HG03342 (cell line): Measurements from ENCODE around the gene S100Z.
"Not testable (repeated sequence)": the region's sequence is repeated elsewhere in the genome, so short reads cannot be mapped to it uniquely, and the experiment has no call there.

Experiments used
- ATAC-seq: cut with Tn5 transposase; IDR thresholded peaks from one replicate; pipeline ENCODE4 v1.9.1; 2021; ENCODE audit warnings: mild to moderate bottlenecking, moderate library complexity; ENCODE audit not compliant: unreplicated experiment

The S100Z gene

GRCh38 chr5:76849419-76850291 is at the start of gene S100Z:
TSS of gene S100Z (plus strand) at chr5:76850014. CDS start at chr5:76875360, 25,346 bp downstream.
- ATAC-seq, result no peak

GRCh38 chr5:76800579-76800978 is 49.2 kb upstream of the S100Z start:
- ATAC-seq, result no peak

- no peak for ATAC-seq
These were observed 48.5 kb upstream of the S100Z start for GRCh38 chr5:76801159-76801802.

DNA sequence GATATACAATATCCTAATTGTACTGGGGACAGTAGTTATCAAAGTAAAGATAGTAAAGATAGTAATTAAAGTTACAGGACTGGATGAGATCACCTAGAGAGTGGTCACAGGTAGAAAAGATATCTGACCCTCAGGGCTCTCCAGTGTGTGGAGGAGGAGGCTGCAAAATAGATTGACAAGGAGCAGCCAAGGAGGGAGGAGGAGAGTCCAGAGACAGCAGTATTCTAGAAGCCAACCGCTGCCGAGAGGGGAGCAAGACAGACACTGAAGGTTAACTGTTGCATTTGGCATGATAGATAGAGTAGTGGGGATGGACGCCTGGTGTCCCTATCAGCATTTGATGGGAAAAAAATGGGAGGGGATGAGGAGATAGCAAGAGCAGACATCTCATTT is 48.0 kb upstream of the S100Z start:
- ATAC-seq, result no peak

- no peak for ATAC-seq
These were observed 45.5 kb upstream of the S100Z start for GRCh38 chr5:76804266-76804665.

- no peak for ATAC-seq
These were observed 43.9 kb upstream of the S100Z start for GRCh38 chr5:76805821-76806505.

GRCh38 chr5:76807296-76807695 is 42.5 kb upstream of the S100Z start:
- no peak for ATAC-seq

GRCh38 chr5:76808141-76808691 is 41.6 kb upstream of the S100Z start:
- no peak for ATAC-seq

- no peak for ATAC-seq
These were observed 40.7 kb upstream of the S100Z start for GRCh38 chr5:76809141-76809540.

- ATAC-seq, result no peak
These were observed 39.6 kb upstream of the S100Z start for GRCh38 chr5:76810236-76810635.

- ATAC-seq, result no peak
These were observed 38.6 kb upstream of the S100Z start for GRCh38 chr5:76811214-76811613.

- not testable (repeated sequence) for ATAC-seq
These were observed 37.6 kb upstream of the S100Z start for GRCh38 chr5:76812209-76812608.

GRCh38 chr5:76813982-76814562 is 35.7 kb upstream of the S100Z start:
- no peak for ATAC-seq

DNA sequence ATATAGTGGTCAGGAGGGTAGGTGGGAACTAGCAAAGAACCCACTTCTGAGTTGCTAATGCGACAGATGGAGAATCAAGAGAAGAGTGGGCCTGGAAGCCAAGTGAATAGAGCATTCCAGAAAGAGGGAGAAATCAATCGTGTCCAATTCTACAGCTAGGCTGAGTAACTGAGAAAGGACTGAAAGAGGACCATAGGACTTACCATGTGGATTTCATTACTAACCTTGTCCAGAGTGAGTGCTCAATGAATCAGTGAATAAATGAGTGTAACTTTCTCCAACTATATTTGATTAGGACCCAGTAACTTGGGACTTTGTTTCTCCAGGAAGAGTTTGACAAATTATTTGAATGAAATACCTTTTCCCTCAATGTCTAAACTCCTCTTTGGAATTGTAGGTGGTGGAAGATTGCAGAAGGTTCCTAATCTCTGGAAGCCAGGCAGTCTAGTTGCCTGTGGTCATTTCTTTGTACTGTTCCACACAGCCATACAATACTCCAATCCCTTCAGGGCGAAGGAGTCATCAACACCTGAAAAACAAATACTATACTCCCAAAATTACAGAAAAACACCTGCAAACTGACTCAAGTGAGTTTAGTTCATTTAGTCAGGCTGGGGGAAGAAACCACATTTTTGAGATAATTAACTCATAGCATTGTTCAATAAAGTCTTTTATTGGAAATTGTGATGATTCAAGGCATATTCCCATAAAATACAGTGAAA is 33.5 kb upstream of the S100Z start:
- ATAC-seq, result no peak

DNA sequence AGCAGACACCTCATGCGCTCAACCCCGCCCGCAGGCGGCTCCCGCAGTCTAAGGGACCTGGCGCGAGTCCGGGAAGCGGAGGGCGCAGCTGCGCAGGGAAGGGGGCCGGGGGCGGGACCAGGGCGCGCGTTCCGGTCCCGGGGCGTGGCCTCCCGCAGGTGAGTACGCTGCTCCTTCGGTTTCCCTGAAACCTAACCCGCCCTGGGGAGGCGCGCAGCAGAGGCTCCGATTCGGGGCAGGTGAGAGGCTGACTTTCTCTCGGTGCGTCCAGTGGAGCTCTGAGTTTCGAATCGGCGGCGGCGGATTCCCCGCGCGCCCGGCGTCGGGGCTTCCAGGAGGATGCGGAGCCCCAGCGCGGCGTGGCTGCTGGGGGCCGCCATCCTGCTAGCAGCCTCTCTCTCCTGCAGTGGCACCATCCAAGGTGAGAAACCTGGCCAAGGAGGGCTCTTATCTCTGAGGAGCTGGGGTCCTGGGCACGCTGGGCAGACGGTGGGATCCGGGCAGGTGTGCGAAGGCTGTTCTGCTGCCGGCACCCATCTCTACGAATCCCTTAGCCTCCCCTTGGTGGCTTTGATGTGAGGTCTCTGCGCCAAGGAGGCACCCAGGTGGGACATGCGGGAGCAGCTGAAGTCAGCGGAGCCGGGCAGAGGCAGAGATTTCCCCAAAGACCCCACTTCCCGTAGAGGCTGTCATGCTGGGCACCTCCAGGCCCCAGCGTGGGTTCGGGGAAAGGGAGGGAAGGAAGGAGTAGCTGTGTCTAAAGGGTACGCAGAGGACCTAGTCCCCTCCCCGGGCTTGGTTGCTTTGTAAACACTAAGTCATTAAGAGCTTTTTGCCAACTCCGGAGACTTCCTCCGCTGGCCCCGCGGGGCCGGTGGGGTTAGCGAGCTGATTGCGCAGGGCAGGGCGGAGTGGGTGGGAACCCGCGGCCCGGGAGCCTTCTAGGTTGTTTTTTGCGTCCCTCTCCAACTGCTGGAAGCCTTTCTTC is 30.7 kb upstream of the S100Z start, which contains the start of gene F2RL1:
Gene F2RL1, plus strand, starts transcription at position 187 of the 988 bp plus-strand sequence. Its CDS starts 153 bp downstream, at position 340.
- ATAC-seq, result no peak

DNA sequence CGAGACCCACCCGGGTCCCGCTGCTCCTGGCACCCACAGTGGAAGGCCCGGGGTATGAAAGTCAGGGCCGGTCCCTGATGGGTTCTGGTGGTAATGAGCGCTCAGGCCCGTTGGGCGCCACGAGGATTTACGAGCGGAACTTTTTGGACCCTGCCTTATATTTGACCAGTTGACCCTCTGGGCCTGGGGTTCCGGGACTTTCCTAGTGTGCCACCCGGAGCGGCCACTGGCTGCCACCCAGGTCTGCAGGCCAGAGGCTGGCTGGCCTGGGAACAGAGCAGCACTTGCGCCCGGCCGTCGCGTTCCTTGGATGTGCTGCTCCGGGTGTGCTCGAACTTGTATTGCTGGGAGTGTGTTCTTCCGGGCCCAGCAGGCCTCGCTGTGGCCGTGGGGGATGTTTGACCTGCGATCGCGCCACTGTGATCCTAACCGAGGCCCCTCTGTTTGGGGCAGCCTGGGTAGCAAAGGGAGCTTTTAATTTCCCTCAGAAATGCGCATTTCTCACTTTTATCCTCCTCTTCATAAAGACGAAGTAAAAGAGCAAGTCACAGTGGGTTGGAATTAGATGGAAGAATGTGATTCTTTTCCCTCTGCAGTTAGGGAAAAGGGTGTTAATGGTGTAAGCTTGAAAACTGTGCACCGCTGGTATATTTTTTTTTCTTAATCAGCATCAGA is 29.8 kb upstream of the S100Z start:
- ATAC-seq, result no peak

- no peak for ATAC-seq
These were observed 29.3 kb upstream of the S100Z start for GRCh38 chr5:76820526-76820890.

DNA sequence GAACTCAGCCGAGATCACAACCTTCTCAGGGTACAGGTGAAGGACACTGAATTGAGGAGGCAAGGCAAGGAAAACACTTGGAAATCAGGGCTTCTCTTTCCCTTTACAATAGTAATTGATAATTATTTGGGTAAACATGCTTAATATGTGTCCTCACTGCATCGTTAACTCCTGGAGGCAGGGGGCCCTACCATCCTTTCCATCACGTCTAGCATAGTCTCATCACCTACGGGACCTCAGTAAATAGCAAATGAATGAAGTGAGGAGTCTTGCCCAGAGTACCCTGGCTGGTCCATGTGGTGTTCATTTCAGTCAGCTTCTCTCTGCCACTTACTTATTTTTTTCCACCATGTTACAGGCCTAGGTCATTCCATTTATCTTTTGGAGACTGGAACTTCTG is 28.7 kb upstream of the S100Z start:
- no peak for ATAC-seq
